Endodermal cell (in vitro differentiated cells): ENCODE measurements around the gene ENPP6. TPM values are rescaled to one million over a fixed set of nuclear protein-coding genes. Genes with fewer than 3 reads are reported as not detected.

ENCODE experiments used
- DNase-seq: peaks from one replicate; pipeline ENCODE4 v3.0.0-alpha.2; 2017
- H3K27ac ChIP-seq: 2 replicates; pipeline ENCODE4 v1.5.1; 2013; ENCODE audit warnings: mild to moderate bottlenecking, low read depth, low read length, moderate library complexity
- H3K27me3 ChIP-seq: 2 replicates; pipeline ENCODE4 v1.6.1; 2013; ENCODE audit warnings: mild to moderate bottlenecking, low read length, moderate library complexity; ENCODE audit not compliant: insufficient read depth, control insufficient read depth, poor library complexity, severe bottlenecking
- H3K36me3 ChIP-seq: 2 replicates; pipeline ENCODE4 v1.7.0; 2013; ENCODE audit warnings: mild to moderate bottlenecking, low read length, moderate library complexity; ENCODE audit not compliant: control insufficient read depth, insufficient read depth
- H3K4me1 ChIP-seq: one replicate; pipeline ENCODE4 v1.7.0; 2013; ENCODE audit warnings: low read length; ENCODE audit not compliant: control insufficient read depth, insufficient read depth
- H3K4me3 ChIP-seq: 2 replicates; pipeline ENCODE4 v1.5.1; 2013; ENCODE audit warnings: mild to moderate bottlenecking, low read length, moderate library complexity
- H3K9ac ChIP-seq: 2 replicates; pipeline ENCODE4 v1.6.1; 2013; ENCODE audit warnings: mild to moderate bottlenecking, low read length, moderate library complexity; ENCODE audit not compliant: poor library complexity, severe bottlenecking; ENCODE audit errors: extremely low read depth
- H3K9me3 ChIP-seq: 2 replicates; pipeline ENCODE4 v1.6.1; 2013; ENCODE audit warnings: mild to moderate bottlenecking, low read length, moderate library complexity; ENCODE audit not compliant: control insufficient read depth
- H3K27ac Mint-ChIP-seq: 2 replicates; pipeline ENCODE4 v1.8.0; 2020; ENCODE audit warnings: mixed read lengths
- H3K27me3 Mint-ChIP-seq: 2 replicates; pipeline ENCODE4 v1.8.0; 2021; ENCODE audit warnings: mild to moderate bottlenecking, mixed read lengths; ENCODE audit not compliant: insufficient read depth
- H3K36me3 Mint-ChIP-seq: 2 replicates; pipeline ENCODE4 v1.8.0; 2020; ENCODE audit warnings: low read depth, mixed read lengths
- H3K4me1 Mint-ChIP-seq: 2 replicates; pipeline ENCODE4 v1.8.0; 2020; ENCODE audit warnings: mixed read lengths
- H3K4me3 Mint-ChIP-seq: 2 replicates; pipeline ENCODE4 v1.8.0; 2020; ENCODE audit warnings: mild to moderate bottlenecking, moderate library complexity, mixed read lengths
- H3K9me3 Mint-ChIP-seq: 2 replicates; pipeline ENCODE4 v1.8.0; 2020; ENCODE audit warnings: mild to moderate bottlenecking, mixed read lengths
- whole genome bisulfite sequencing, 2 experiments: methylation state at CpG; one replicate each; pipeline versions ENCODE4 v1.1.5 to v1.1.7; 2013; ENCODE audit warnings: missing lambda C conversion rate in 2 of 2, mixed read lengths in 1 of 2; ENCODE audit not compliant: insufficient coverage in 1 of 2, insufficient read length in 1 of 2; 5-methylcytosine and 5-hydroxymethylcytosine counted together
- total RNA-seq, 2 donors: library from RNA; stranded (reverse); fragmentation: NEBNext Ultra II Directional in 1 of 2; extraction: Animal tissue kit (Norgen Biotek cat#: 25700) in 1 of 2; gene quantifications; 2 replicates in 1 of 2; 3 replicates in 1 of 2; pipeline ENCODE4 v1.2.1, GENCODE V29; 2021
- TF ChIP-seq, protein P1 (sequence below): fragments of 200-600 bp; sonication (generic); conservative IDR thresholded peaks from 2 replicates; pipeline ENCODE4 v1.5.0; 2021; ENCODE audit warnings: antibody characterized with exemption, mild to moderate bottlenecking

The ENPP6 gene
- total RNA-seq, 2 donors from 2014 or later: 0.07 TPM; not detected in 1

DNA sequence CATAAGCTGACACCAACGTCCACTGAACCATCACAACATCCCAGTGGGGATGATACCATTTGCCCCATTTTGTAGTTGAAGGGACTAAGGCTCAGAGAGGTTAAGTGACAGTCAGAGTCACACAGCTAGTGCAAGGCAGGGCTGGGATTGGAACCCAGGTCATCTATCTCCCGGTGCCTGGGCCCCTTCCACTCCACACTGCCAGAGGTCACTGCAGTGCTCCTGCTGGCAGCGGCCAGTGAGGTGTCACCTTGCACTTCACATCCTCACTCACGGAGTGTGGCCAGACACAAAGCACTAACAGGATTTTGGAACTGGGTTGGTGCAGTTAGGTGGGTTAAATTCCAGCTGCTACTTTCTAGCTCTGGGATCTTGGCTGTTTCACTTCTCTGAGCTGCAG lies 118.7 kb downstream of the ENPP6 start:
- no peak overlapping the region for H3K9ac ChIP-seq
- Mint-ChIP-seq H3K36me3 (no peaks in the 10 kb centered on the region), H3K4me1 (peaks cover 4% of the 10 kb centered on the region), H3K27me3 (peaks cover 21% of the 10 kb centered on the region), H3K27ac (no peak overlapping the region), H3K4me3 (no peak overlapping the region), H3K9me3 (no peaks in the 10 kb centered on the region)
- H3K36me3 ChIP-seq: no peaks in the 10 kb centered on the region
- TF ChIP-seq, protein P1, sequence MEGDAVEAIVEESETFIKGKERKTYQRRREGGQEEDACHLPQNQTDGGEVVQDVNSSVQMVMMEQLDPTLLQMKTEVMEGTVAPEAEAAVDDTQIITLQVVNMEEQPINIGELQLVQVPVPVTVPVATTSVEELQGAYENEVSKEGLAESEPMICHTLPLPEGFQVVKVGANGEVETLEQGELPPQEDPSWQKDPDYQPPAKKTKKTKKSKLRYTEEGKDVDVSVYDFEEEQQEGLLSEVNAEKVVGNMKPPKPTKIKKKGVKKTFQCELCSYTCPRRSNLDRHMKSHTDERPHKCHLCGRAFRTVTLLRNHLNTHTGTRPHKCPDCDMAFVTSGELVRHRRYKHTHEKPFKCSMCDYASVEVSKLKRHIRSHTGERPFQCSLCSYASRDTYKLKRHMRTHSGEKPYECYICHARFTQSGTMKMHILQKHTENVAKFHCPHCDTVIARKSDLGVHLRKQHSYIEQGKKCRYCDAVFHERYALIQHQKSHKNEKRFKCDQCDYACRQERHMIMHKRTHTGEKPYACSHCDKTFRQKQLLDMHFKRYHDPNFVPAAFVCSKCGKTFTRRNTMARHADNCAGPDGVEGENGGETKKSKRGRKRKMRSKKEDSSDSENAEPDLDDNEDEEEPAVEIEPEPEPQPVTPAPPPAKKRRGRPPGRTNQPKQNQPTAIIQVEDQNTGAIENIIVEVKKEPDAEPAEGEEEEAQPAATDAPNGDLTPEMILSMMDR: no peak
- H3K27me3 ChIP-seq: no peaks in the 10 kb centered on the region
- WGBS, 2 experiments: 91% methylated on average over 4 of the region's 4 CpGs; no CpG with 5 or more reads in 1 of the 2 experiments
- no peak overlapping the region for H3K4me3 ChIP-seq
- H3K9me3 ChIP-seq: no peaks in the 10 kb centered on the region
- no peaks in the 10 kb centered on the region for H3K4me1 ChIP-seq
- H3K27ac ChIP-seq: no peak overlapping the region
- DNase-seq: no peak

DNA sequence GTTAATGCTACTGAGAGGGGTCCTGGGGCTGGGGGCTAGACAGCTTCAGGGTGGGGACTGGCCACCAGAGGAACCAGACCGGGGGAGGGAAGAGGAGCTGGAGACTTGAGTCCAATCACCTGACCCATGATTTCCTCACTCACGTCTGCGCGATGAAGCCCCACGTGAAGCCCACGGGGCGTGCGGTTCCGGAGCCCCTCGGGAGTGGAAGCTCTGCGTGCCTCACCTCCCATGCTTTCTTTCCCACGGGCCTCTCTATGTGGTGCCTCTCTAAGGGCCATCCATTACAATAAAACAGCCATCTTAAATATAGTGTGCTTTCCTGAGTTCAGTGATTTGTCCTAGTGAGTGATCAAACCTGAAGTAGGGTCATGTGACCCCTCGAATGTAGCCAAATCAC lies 119.9 kb downstream of the ENPP6 start:
- no peak for DNase-seq
- Histone ChIP-seq H3K4me3 (no peak overlapping the region), H3K9ac (no peak overlapping the region), H3K36me3 (no peaks in the 10 kb centered on the region), H3K27ac (no peak overlapping the region), H3K27me3 (no peaks in the 10 kb centered on the region), H3K4me1 (no peaks in the 10 kb centered on the region), H3K9me3 (no peaks in the 10 kb centered on the region)
- H3K4me3 Mint-ChIP-seq: no peak overlapping the region
- H3K4me1 Mint-ChIP-seq: no peaks in the 10 kb centered on the region
- H3K9me3 Mint-ChIP-seq: no peaks in the 10 kb centered on the region
- H3K27ac Mint-ChIP-seq: no peak overlapping the region
- no peaks in the 10 kb centered on the region for H3K36me3 Mint-ChIP-seq
- TF ChIP-seq, protein P1: no peak
- H3K27me3 Mint-ChIP-seq: peaks cover 21% of the 10 kb centered on the region
- WGBS, 2 experiments: 92 to 97% methylated on average over 12 to 13 of the region's 13 CpGs

DNA sequence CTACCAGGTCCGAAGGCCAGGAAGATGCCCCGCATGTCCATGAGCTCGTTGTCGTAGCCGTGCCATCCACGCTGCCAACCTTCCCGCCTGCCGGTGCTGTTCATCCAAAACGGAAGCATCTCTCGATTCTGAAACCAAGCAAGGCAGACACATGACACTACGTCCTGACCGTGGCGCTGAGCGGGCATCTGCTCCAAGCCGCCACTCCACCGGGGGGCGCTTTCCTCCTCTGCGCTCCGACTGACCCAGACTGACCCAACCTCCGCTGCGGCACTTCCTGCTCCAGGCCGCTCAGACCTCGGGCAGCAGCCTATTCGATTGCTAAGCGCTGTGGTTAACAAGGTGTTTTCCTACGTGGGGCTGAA lies 120.5 kb downstream of the ENPP6 start:
- H3K36me3 ChIP-seq: no peaks in the 10 kb centered on the region
- no peaks in the 10 kb centered on the region for H3K9me3 ChIP-seq
- peak overlapping the region; percentile 20 for H3K4me3 Mint-ChIP-seq
- DNase-seq: peak; percentile 95
- no peak overlapping the region for H3K27ac Mint-ChIP-seq
- H3K4me3 ChIP-seq: no peak overlapping the region
- TF ChIP-seq, protein P1: peak; percentile 73
- no peaks in the 10 kb centered on the region for H3K9me3 Mint-ChIP-seq
- no peak overlapping the region for H3K27ac ChIP-seq
- H3K4me1 ChIP-seq: no peaks in the 10 kb centered on the region
- H3K36me3 Mint-ChIP-seq: no peaks in the 10 kb centered on the region
- no peaks in the 10 kb centered on the region for H3K4me1 Mint-ChIP-seq
- WGBS, 2 experiments: 86 to 88% methylated on average over 15 to 26 of the region's 26 CpGs
- peaks cover 19% of the 10 kb centered on the region for H3K27me3 Mint-ChIP-seq
- no peaks in the 10 kb centered on the region for H3K27me3 ChIP-seq
- no peak overlapping the region for H3K9ac ChIP-seq
